HEK293 (cell line): ENCODE data around the gene ATF7IP2.

ENCODE experiments used
- CTCF ChIP-seq: fragments of 450-650 bp; formaldehyde crosslinking; IDR thresholded peaks from 2 replicates; pipeline ENCODE4 v1.5.1; 2016; ENCODE audit warnings: missing biosample characterization, missing genetic modification characterization
- KLF16 ChIP-seq: fragments of 450-650 bp; formaldehyde crosslinking; IDR thresholded peaks from 2 replicates; pipeline ENCODE4 v1.5.1; 2017; ENCODE audit warnings: missing biosample characterization, missing genetic modification characterization
- MYNN ChIP-seq: fragments of 450-650 bp; formaldehyde crosslinking; IDR thresholded peaks from 2 replicates; pipeline ENCODE4 v1.5.1; 2016; ENCODE audit warnings: missing biosample characterization, missing genetic modification characterization, borderline replicate concordance
- PRDM1 ChIP-seq: fragments of 450-650 bp; formaldehyde crosslinking; IDR thresholded peaks from 2 replicates; pipeline ENCODE4; 2016; ENCODE audit warnings: missing biosample characterization, missing genetic modification characterization
- PRDM4 ChIP-seq: fragments of 450-650 bp; formaldehyde crosslinking; IDR thresholded peaks from 2 replicates; pipeline ENCODE4 v1.5.1; 2017; ENCODE audit warnings: missing biosample characterization, missing genetic modification characterization
- ZNF140 ChIP-seq: fragments of 450-650 bp; formaldehyde crosslinking; IDR thresholded peaks from 2 replicates; pipeline ENCODE4 v1.5.1; 2016; ENCODE audit warnings: missing biosample characterization, missing genetic modification characterization
- ZNF214 ChIP-seq: fragments of 450-650 bp; formaldehyde crosslinking; IDR thresholded peaks from 2 replicates; pipeline ENCODE4 v1.5.1; 2017; ENCODE audit warnings: missing biosample characterization, mild to moderate bottlenecking, missing genetic modification characterization, borderline replicate concordance
- ZNF274 ChIP-seq, 2 experiments: fragments of 200-500 bp in 1 of 2; fragments of 450-650 bp in 1 of 2; sonication (Bioruptor generic) in 1 of 2; formaldehyde crosslinking in 1 of 2; IDR thresholded peaks; 2 replicates each; pipeline versions ENCODE4 v1.5.1 to v1.6.1; 2014 to 2016; ENCODE audit warnings: borderline replicate concordance in 1 of 2, inconsistent platforms in 1 of 2, low read length in 1 of 2, missing biosample characterization in 1 of 2, missing genetic modification characterization in 1 of 2
- ZNF335 ChIP-seq: fragments of 450-650 bp; formaldehyde crosslinking; conservative IDR thresholded peaks from 2 replicates; pipeline ENCODE4 v1.5.1; 2016; ENCODE audit warnings: missing biosample characterization, missing genetic modification characterization
- ZNF580 ChIP-seq: fragments of 450-650 bp; formaldehyde crosslinking; IDR thresholded peaks from 2 replicates; pipeline ENCODE4 v1.5.1; 2016; ENCODE audit warnings: missing biosample characterization, missing genetic modification characterization

GRCh38 chr16:10530685-10531084, 144.8 kb downstream of the ATF7IP2 start:
- TF ChIP-seq CTCF (tag by site-specific recombination) (no peak), ZNF580 (no peak), PRDM4 (tag by site-specific recombination) (no peak), MYNN (no peak), PRDM1 (tag by site-specific recombination) (no peak), ZNF335 (tag by site-specific recombination) (no peak), ZNF214 (tag by site-specific recombination) (no peak), ZNF140 (tag by site-specific recombination) (no peak), KLF16 (no peak), ZNF274 (IDR thresholded peaks at IDR 0.05; ENCODE audit: low read length) (no peak), ZNF274 (tag by site-specific recombination; IDR thresholded peaks at IDR 0.05; ENCODE audit: borderline replicate concordance) (no peak)
